Forelimb muscle (tissue), 1 donor: ENCODE measurements around the gene NTRK3. TPM values are rescaled to one million over a fixed set of nuclear protein-coding genes. Genes with fewer than 3 reads are reported as not detected.

Experiments used
- DNase-seq: peaks from one replicate; pipeline ENCODE4 v3.0.0-alpha.2; 2013; ENCODE audit warnings: low read depth
- polyA plus RNA-seq: library from polyadenylated mRNA; unstranded; fragments of 120-200 nt; gene quantifications from one replicate; pipeline ENCODE4 v1.2.1, GENCODE V29; 2013; ENCODE audit not compliant: insufficient read length

Gene NTRK3
- polyA plus RNA-seq, 1 donor = 2.6 TPM

- no peak for DNase-seq
These were observed 963 bp upstream of the NTRK3 start for GRCh38 chr15:88257311-88258092.

- no peak for DNase-seq
These were observed 858 bp downstream of the NTRK3 start for GRCh38 chr15:88255484-88256278.

- DNase-seq = no peak
These were observed 1.5 kb downstream of the NTRK3 start for GRCh38 chr15:88255087-88255483.

- DNase-seq = no peak
These were observed 4.1 kb downstream of the NTRK3 start for GRCh38 chr15:88252441-88252840.

GRCh38 chr15:88250826-88251225 is 5.7 kb downstream of the NTRK3 start:
- no peak for DNase-seq

GRCh38 chr15:88249220-88249619 is 7.3 kb downstream of the NTRK3 start:
- DNase-seq = no peak

- DNase-seq = no peak
These were observed 8.6 kb downstream of the NTRK3 start for GRCh38 chr15:88247914-88248313.

GRCh38 chr15:88246666-88247446 is 9.7 kb downstream of the NTRK3 start:
- no peak for DNase-seq

- DNase-seq = no peak
These were observed 10.5 kb downstream of the NTRK3 start for GRCh38 chr15:88246081-88246480.

GRCh38 chr15:88243895-88244787 is 12.4 kb downstream of the NTRK3 start:
- DNase-seq = no peak

GRCh38 chr15:88242586-88243555 is 13.7 kb downstream of the NTRK3 start:
- no peak for DNase-seq

GRCh38 chr15:88241461-88241860 is 15.1 kb downstream of the NTRK3 start:
- no peak for DNase-seq

GRCh38 chr15:88241060-88241459 is 15.5 kb downstream of the NTRK3 start:
- DNase-seq = no peak

- DNase-seq = no peak
These were observed 16.9 kb downstream of the NTRK3 start for GRCh38 chr15:88239594-88239993.

GRCh38 chr15:88238618-88239430 is 17.7 kb downstream of the NTRK3 start:
- no peak for DNase-seq

- no peak for DNase-seq
These were observed 21.8 kb downstream of the NTRK3 start for GRCh38 chr15:88234711-88235110.

- DNase-seq = no peak
These were observed 22.6 kb downstream of the NTRK3 start for GRCh38 chr15:88233921-88234320.

GRCh38 chr15:88232771-88233201 is 23.8 kb downstream of the NTRK3 start:
- no peak for DNase-seq
